ENCODE measurements around the gene AUTS2.

The AUTS2 gene

DNA sequence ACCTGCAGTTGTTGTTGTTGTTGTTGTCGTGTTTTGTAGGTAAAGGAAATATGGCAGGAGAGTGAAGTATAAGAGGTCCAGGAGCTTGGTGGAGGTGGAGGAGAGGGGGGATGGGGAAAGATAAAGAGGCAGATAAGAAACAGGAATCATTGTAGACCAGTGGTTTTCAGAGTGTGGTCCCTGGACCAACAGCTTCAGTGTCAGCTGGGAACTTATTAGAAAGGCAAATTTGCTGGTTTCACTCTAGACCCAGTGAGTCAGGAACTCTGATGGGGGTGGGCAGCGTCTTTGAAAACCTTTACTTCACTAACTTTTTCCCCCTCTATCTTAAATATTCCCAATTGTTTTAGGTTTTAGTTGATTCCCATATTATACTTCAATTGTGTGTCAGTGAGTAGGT lies 241.5 kb downstream of the AUTS2 start:
- Histone ChIP-seq H3K9ac (ENCODE audit: low read length) (no peak overlapping the region), H3K4me1 (ENCODE audit: control insufficient read depth, insufficient read depth, low read length) (no peaks in the 10 kb centered on the region), H3K27ac (ENCODE audit: low read depth, low read length) (no peak overlapping the region), H3K27me3 (ENCODE audit: control insufficient read depth, insufficient read depth, low read length) (no peaks in the 10 kb centered on the region), H3K4me3 (ENCODE audit: low read length) (no peak overlapping the region), H3K36me3 (ENCODE audit: control insufficient read depth, insufficient read depth, low read length) (no peaks in the 10 kb centered on the region)

DNA sequence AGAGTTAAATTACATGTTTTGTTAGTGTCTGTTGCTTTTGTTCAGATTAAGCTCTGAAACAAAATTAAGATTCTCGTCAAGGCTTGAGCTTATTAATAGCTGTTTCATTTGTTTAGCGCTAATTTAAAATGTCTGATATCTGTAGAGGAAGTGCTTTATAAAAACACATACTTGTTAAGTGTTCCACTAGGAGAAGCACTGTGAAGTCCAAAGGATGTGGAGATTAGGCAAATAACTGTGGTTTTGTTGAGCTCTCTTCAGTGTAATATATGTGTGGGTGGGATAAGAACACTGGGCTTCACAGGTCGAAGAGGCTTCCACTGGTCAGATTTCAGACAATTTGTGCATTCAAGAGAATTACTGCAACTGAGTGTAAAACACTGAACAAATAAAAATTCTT lies 242.0 kb downstream of the AUTS2 start:
- Histone ChIP-seq H3K4me3 (ENCODE audit: low read length) (no peak overlapping the region), H3K36me3 (ENCODE audit: control insufficient read depth, insufficient read depth, low read length) (no peaks in the 10 kb centered on the region), H3K27ac (ENCODE audit: low read depth, low read length) (no peak overlapping the region), H3K27me3 (ENCODE audit: control insufficient read depth, insufficient read depth, low read length) (no peaks in the 10 kb centered on the region), H3K9ac (ENCODE audit: low read length) (no peak overlapping the region), H3K4me1 (ENCODE audit: control insufficient read depth, insufficient read depth, low read length) (no peaks in the 10 kb centered on the region)

DNA sequence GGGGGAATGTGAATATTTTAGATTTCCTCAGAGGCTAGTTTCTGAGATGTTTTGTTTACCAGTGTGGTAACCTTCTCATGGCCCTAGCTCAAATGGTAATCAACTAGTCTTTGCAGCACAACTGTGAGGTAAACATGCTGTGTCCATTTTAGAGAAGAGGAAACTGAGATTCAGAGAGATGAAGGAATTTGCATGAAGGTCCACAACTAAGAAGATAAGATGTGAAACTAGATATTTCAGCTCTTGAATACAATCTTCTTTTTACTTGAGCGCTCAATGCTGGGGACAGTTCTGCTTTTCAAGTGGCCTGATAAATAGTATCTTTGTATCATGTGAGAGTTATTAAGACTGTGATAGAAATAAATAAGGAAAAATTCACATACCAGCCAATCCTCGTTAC lies 245.4 kb downstream of the AUTS2 start:
- Histone ChIP-seq H3K9ac (ENCODE audit: low read length) (no peak overlapping the region), H3K27ac (ENCODE audit: low read depth, low read length) (no peak overlapping the region), H3K36me3 (ENCODE audit: control insufficient read depth, insufficient read depth, low read length) (no peaks in the 10 kb centered on the region), H3K4me3 (ENCODE audit: low read length) (no peak overlapping the region), H3K4me1 (ENCODE audit: control insufficient read depth, insufficient read depth, low read length) (no peaks in the 10 kb centered on the region), H3K27me3 (ENCODE audit: control insufficient read depth, insufficient read depth, low read length) (peaks cover 3% of the 10 kb centered on the region)

DNA sequence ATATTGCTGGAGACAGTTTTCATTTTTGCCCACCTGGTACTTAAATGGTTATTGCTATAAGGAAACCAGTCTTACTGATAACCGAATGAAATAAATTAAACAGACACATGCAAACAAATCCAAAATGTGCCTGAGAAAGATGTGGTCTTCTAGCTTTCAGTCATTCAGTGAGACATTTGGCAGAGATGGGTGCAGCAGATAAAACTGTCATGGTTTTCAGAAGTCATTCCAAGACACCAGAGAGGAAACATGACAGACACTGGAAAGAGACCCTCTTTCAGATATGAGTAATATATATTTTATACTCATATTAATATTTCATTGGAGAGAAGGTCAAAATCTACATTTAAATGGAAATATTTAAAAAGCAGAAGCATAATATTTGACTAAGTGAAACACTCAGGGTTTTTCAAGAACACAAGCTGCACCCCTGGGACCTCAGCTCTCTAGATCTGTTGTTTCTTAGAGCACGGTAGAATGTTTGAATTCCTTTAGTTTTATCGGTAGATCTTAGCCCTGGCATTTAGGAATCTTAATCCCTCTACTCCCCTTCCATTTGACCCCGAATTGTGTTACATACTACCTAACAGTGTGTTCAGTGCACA lies 246.1 kb downstream of the AUTS2 start:
- no peaks in the 10 kb centered on the region for H3K36me3 ChIP-seq (ENCODE audit: control insufficient read depth, insufficient read depth, low read length)
- H3K27ac ChIP-seq (ENCODE audit: low read depth, low read length) = no peak overlapping the region
- H3K9ac ChIP-seq (ENCODE audit: low read length) = no peak overlapping the region
- H3K4me1 ChIP-seq (ENCODE audit: control insufficient read depth, insufficient read depth, low read length) = no peaks in the 10 kb centered on the region
- H3K27me3 ChIP-seq (ENCODE audit: control insufficient read depth, insufficient read depth, low read length) = peaks cover 3% of the 10 kb centered on the region
- H3K4me3 ChIP-seq (ENCODE audit: low read length) = no peak overlapping the region

DNA sequence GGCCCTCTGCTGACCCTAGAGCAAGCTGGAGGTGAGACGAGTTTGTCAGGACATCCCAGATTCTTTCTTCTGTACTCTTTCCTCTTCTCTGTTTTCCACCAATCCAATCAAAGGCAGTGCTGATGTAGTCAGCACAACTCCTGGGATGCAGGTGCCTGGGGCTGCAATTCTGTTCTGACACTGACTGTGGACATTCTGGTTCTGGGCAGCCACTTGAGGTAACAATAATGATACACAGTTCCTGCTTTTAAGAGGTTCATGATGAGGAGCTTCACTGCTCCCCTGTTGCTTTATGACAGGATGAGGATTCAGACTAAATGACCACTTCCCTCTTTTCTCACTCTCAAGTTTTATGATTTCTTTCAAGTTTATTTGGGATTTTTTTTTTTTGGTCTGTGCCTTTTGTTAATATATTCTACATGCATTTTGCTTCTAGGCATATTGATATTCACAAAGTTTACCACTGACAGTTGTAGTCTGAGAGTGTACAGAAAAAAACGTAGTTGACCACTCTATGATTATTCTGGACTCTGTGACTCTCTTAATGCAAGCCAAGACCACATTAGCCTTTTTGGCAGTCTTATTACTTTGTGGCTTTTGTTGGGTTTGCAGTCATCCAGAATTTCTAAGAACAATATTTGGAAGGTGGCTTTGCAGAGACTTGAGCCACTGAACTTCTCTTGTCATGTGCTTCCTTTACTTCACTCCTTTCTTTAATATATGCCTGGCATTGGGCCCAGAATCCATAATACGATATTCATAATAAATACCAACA lies 247.6 kb downstream of the AUTS2 start:
- Histone ChIP-seq H3K9ac (ENCODE audit: low read length) (no peak overlapping the region), H3K36me3 (ENCODE audit: control insufficient read depth, insufficient read depth, low read length) (no peaks in the 10 kb centered on the region), H3K27ac (ENCODE audit: low read depth, low read length) (no peak overlapping the region), H3K4me3 (ENCODE audit: low read length) (no peak overlapping the region), H3K27me3 (ENCODE audit: control insufficient read depth, insufficient read depth, low read length) (peaks cover 3% of the 10 kb centered on the region), H3K4me1 (ENCODE audit: control insufficient read depth, insufficient read depth, low read length) (no peaks in the 10 kb centered on the region)

DNA sequence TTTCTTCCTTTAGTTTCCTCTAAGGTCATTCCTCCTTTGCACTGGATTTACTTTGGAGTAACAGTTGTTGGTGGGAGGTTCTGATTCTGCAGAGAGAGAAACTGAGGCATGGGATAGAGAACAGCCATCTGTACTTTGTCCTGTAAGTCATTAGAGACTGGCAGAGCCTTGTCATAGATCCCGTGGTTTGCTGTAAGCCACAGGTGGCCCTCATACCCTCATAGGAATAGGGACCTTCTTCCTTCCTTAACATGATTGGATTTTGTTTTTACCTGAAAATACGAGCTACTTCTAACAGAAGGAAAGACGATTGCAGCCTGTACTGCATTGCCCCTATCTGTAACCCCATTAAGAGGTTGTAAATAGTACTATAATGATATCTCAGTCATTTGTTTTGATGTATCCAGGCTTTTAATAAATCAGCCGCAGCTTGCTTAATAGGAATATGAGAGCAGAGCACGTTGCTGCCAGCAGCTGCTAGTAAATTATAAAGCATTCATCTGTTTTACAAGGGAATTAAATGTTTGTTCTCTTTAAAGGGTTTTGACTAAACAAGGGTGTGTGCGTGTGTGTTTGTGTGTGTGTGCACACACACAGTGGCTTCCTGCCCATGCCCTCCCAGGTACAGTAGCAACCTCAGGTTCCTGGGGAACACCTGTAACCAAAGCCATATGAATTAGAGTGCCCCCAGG lies 249.8 kb downstream of the AUTS2 start:
- H3K27ac ChIP-seq (ENCODE audit: low read depth, low read length) = no peak overlapping the region
- H3K36me3 ChIP-seq (ENCODE audit: control insufficient read depth, insufficient read depth, low read length) = no peaks in the 10 kb centered on the region
- H3K4me1 ChIP-seq (ENCODE audit: control insufficient read depth, insufficient read depth, low read length) = no peaks in the 10 kb centered on the region
- H3K9ac ChIP-seq (ENCODE audit: low read length) = no peak overlapping the region
- H3K27me3 ChIP-seq (ENCODE audit: control insufficient read depth, insufficient read depth, low read length) = peaks cover 3% of the 10 kb centered on the region
- H3K4me3 ChIP-seq (ENCODE audit: low read length) = no peak overlapping the region

DNA sequence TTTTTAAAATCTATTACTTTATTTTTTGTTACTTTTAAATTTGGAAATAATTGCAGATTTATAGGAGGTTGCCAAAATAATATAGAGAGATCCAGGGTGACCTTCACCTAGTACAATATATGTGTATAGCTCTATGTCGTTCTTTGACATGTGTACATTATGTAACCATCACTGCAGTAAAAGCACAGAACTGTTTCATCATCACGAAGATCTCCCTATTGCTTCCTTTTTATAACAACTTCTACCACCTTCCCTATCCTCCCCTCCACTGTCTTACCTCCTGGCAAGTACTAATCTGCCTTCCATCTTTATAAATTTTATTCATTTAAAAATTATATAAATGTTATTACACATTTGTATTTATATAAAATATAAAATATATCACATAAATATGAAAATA lies 251.0 kb downstream of the AUTS2 start:
- H3K4me3 ChIP-seq (ENCODE audit: low read length) = no peak overlapping the region
- no peaks in the 10 kb centered on the region for H3K36me3 ChIP-seq (ENCODE audit: control insufficient read depth, insufficient read depth, low read length)
- H3K9ac ChIP-seq (ENCODE audit: low read length) = no peak overlapping the region
- H3K27me3 ChIP-seq (ENCODE audit: control insufficient read depth, insufficient read depth, low read length) = peaks cover 3% of the 10 kb centered on the region
- H3K27ac ChIP-seq (ENCODE audit: low read depth, low read length) = no peak overlapping the region
- H3K4me1 ChIP-seq (ENCODE audit: control insufficient read depth, insufficient read depth, low read length) = no peaks in the 10 kb centered on the region

DNA sequence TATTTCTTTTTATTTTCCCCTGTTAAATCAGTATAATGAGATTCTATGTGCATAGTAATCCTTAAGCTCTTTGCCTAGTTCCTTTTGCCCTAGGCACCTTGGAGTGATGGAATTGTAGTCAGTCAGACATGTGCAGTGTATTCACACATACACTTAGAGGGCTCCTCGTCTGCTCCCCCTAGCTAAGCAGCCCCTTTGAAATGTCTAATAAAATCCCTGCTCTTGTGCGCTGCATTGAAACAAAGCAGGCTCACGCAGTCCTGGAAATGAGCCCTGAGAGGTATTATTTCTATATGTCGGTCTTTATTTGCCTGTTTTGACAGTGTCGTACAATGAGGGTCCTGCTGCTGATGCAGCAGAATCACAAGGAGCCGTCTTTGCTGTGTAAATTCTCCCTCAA lies 258.7 kb downstream of the AUTS2 start:
- H3K27ac ChIP-seq (ENCODE audit: low read depth, low read length) = no peak overlapping the region

DNA sequence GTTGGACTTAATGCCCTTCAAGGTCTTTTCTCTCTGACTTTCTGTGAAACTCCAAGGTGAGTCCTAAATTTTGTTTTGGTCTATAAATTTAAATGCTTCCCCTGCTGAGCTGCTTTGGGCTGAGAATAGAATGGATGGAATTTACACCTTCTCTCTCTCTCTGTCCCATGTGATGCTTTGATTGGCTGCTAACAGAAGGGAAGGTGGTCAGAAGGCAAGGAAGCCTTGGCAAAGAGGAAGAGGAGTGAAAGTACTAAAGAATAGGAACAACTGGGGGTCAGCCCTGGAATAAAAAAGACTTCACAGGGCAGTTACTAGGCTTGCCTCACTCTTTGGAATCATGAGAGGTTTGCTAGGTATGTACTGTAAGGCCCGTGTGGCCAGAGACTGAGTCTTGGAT lies 260.2 kb downstream of the AUTS2 start:
- no peaks in the 10 kb centered on the region for H3K4me1 ChIP-seq (ENCODE audit: control insufficient read depth, insufficient read depth, low read length)
- no peaks in the 10 kb centered on the region for H3K27me3 ChIP-seq (ENCODE audit: control insufficient read depth, insufficient read depth, low read length)
- H3K36me3 ChIP-seq (ENCODE audit: control insufficient read depth, insufficient read depth, low read length) = no peaks in the 10 kb centered on the region
- H3K9ac ChIP-seq (ENCODE audit: low read length) = no peak overlapping the region
- H3K27ac ChIP-seq (ENCODE audit: low read depth, low read length) = no peak overlapping the region
- no peak overlapping the region for H3K4me3 ChIP-seq (ENCODE audit: low read length)

More for the DNA sequence above, 258.7 kb downstream of the AUTS2 start:
- H3K4me1 ChIP-seq (ENCODE audit: control insufficient read depth, insufficient read depth, low read length) = no peaks in the 10 kb centered on the region
- H3K9ac ChIP-seq (ENCODE audit: low read length) = no peak overlapping the region
- H3K4me3 ChIP-seq (ENCODE audit: low read length) = no peak overlapping the region
- no peaks in the 10 kb centered on the region for H3K36me3 ChIP-seq (ENCODE audit: control insufficient read depth, insufficient read depth, low read length)
- no peaks in the 10 kb centered on the region for H3K27me3 ChIP-seq (ENCODE audit: control insufficient read depth, insufficient read depth, low read length)

DNA sequence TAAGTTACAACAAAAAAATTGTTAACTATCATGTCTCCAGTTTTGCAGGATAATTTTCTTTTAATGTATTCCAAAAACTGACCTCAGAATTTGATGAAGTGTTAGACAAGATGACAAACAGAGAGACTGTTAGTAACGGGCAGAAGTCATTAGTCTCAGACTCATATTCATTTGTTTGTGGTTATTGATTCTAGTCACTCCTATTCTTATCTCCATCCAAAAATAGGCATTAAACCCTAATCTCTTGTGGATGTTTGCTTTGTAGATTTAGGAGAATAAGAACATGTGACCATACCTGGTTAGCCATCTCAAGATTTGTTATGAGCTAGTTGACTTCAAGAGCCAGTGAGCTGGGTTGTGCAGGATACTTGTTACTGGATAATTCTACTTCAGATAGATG lies 261.1 kb downstream of the AUTS2 start:
- H3K9ac ChIP-seq (ENCODE audit: low read length) = no peak overlapping the region
- no peaks in the 10 kb centered on the region for H3K36me3 ChIP-seq (ENCODE audit: control insufficient read depth, insufficient read depth, low read length)
- no peaks in the 10 kb centered on the region for H3K4me1 ChIP-seq (ENCODE audit: control insufficient read depth, insufficient read depth, low read length)
- no peaks in the 10 kb centered on the region for H3K27me3 ChIP-seq (ENCODE audit: control insufficient read depth, insufficient read depth, low read length)
- H3K4me3 ChIP-seq (ENCODE audit: low read length) = no peak overlapping the region
- no peak overlapping the region for H3K27ac ChIP-seq (ENCODE audit: low read depth, low read length)

DNA sequence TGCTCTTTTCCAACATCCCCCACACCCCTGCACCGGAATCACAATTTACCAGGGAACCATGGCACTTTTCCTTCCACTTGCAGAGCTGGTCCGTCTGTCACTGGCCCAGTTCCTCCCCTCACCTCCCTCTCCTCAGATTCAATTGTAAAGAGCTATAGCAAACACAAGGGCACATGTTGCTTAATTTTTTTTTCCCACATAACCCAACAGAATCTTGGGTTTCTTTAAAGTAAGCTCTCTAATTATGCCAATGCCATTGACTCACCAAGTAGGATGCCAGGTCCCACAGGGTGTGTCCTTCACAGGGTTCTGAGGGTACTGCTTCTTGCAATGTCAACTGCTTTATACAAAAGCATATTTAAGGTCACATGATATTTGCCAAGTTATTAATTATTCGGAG lies 262.2 kb downstream of the AUTS2 start:
- H3K9ac ChIP-seq (ENCODE audit: low read length) = no peak overlapping the region
- no peaks in the 10 kb centered on the region for H3K4me1 ChIP-seq (ENCODE audit: control insufficient read depth, insufficient read depth, low read length)
- no peaks in the 10 kb centered on the region for H3K27me3 ChIP-seq (ENCODE audit: control insufficient read depth, insufficient read depth, low read length)
- no peaks in the 10 kb centered on the region for H3K36me3 ChIP-seq (ENCODE audit: control insufficient read depth, insufficient read depth, low read length)
- H3K4me3 ChIP-seq (ENCODE audit: low read length) = no peak overlapping the region
- H3K27ac ChIP-seq (ENCODE audit: low read depth, low read length) = no peak overlapping the region

DNA sequence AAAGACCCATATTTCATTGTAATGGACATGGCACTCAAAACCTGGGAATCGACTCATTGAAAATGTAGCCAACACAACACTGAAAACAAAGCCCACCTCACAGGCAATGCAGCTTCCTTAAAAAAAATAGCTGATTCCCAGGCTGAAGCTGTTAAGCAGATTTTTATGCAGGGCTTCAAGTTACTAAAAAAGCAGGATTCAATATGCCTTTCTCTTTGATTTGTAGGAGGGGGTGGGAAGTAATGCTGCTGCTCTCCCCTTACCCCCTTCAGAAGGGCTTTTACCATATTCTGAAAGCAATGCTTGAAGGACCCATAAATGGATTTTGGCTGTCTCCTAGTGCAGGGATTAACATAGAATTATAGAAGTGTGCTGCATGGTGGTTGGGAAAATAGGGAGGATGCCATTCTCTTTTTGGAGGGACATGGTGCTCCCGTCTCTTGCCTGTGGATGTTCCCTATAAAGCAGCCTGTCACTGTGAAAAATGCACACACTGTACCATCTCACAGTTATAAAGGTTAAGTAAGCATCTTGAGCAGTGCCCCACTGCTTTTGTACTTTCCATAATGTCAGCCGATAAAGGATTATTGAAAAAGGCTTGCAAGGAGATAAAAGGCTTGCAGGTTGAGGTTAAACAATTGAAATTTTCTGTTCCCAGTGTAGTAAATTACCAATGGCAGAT lies 262.8 kb downstream of the AUTS2 start:
- Histone ChIP-seq H3K4me1 (ENCODE audit: control insufficient read depth, insufficient read depth, low read length) (no peaks in the 10 kb centered on the region), H3K4me3 (ENCODE audit: low read length) (no peak overlapping the region), H3K27me3 (ENCODE audit: control insufficient read depth, insufficient read depth, low read length) (no peaks in the 10 kb centered on the region)

More for the DNA sequence above, 262.8 kb downstream of the AUTS2 start:
- H3K9ac ChIP-seq (ENCODE audit: low read length) = no peak overlapping the region
- H3K36me3 ChIP-seq (ENCODE audit: control insufficient read depth, insufficient read depth, low read length) = no peaks in the 10 kb centered on the region
- H3K27ac ChIP-seq (ENCODE audit: low read depth, low read length) = no peak overlapping the region

Data from rectal smooth muscle tissue (tissue), 1 donor.